CD4-positive, alpha-beta T cell treated with Interleukin-1 beta for 1 hour (primary cell): ENCODE data around the gene TMEM239.
"Not testable (repeated sequence)": the region's sequence is repeated elsewhere in the genome, so short reads cannot be mapped to it uniquely, and the experiment has no call there.

ENCODE experiments used
- DNase-seq, 2 donors: peaks; one replicate each; pipeline ENCODE4 v3.0.0-alpha.2; 2020 to 2022

TMEM239 gene

GRCh38 chr20:2820896-2821869, 5.0 kb downstream of the TMEM239 start:
- no peak for DNase-seq

GRCh38 chr20:2822073-2822472, 5.9 kb downstream of the TMEM239 start:
- peak; percentile 49 to 61 for DNase-seq

GRCh38 chr20:2825761-2826160, 9.6 kb downstream of the TMEM239 start:
- peak in 1 of 2 donors; percentile 10 for DNase-seq

GRCh38 chr20:2826655-2827054, 10.5 kb downstream of the TMEM239 start:
- no peak for DNase-seq

- no peak for DNase-seq
These were observed 13.2 kb downstream of the TMEM239 start for GRCh38 chr20:2829376-2829775.

- not testable (repeated sequence) for DNase-seq
These were observed 15.0 kb downstream of the TMEM239 start for GRCh38 chr20:2831206-2831605.

- no peak for DNase-seq
These were observed 17.6 kb downstream of the TMEM239 start for GRCh38 chr20:2833761-2834160.

GRCh38 chr20:2834401-2835110, 18.4 kb downstream of the TMEM239 start:
- no peak for DNase-seq

GRCh38 chr20:2835331-2835796, 19.2 kb downstream of the TMEM239 start:
- no peak for DNase-seq

GRCh38 chr20:2836035-2836434, 19.9 kb downstream of the TMEM239 start:
- no peak for DNase-seq

GRCh38 chr20:2837221-2837960, 21.2 kb downstream of the TMEM239 start:
- no peak for DNase-seq

GRCh38 chr20:2838170-2838797, 22.1 kb downstream of the TMEM239 start:
- no peak for DNase-seq

GRCh38 chr20:2838847-2839671, 22.9 kb downstream of the TMEM239 start:
- no peak for DNase-seq

- no peak for DNase-seq
These were observed 23.6 kb downstream of the TMEM239 start for GRCh38 chr20:2839732-2840137.

GRCh38 chr20:2840138-2840966, 24.2 kb downstream of the TMEM239 start, which contains the start of the genes PCED1A and VPS16:
Gene PCED1A, minus strand, starts transcription at chr20:2840655. Its CDS starts 743 bp downstream, at chr20:2839912.
Gene VPS16, plus strand, starts transcription at chr20:2840745. Its CDS starts 30 bp downstream, at chr20:2840775.
- DNase-seq, result peak; percentile 88 to 89

GRCh38 chr20:2840967-2841531, 24.9 kb downstream of the TMEM239 start:
- DNase-seq, result peak; percentile 8 to 37

- DNase-seq, result no peak
These were observed 29.4 kb downstream of the TMEM239 start for GRCh38 chr20:2845607-2846006.

- no peak for DNase-seq
These were observed 30.5 kb downstream of the TMEM239 start for GRCh38 chr20:2846698-2847097.

- DNase-seq, result no peak
These were observed 31.6 kb downstream of the TMEM239 start for GRCh38 chr20:2847802-2848201.

- no peak for DNase-seq
These were observed 33.4 kb downstream of the TMEM239 start for GRCh38 chr20:2849529-2849928.
